ENCODE results near the gene DCTN3. TPM values are rescaled to one million over a fixed set of nuclear protein-coding genes. Genes with fewer than 3 reads are reported as not detected.

The DCTN3 gene
- total and polyA plus RNA-seq, 4 donors, result 39.8 to 86.3 (median 70.3) TPM

- 9 to 13% methylated on average over 40 of the region's 40 CpGs for WGBS, 2 donors
- DNase-seq (peak in 1 of 3 donors; percentile 32), ATAC-seq (ENCODE audit: insufficient read depth, low FRiP score) (no peak)
- Histone ChIP-seq H3K27ac (ENCODE audit: low read depth in 1 of 2, low read length in 1 of 2) (no peak overlapping the region), H3K9me3 (ENCODE audit: control insufficient read depth in 4 of 4, insufficient read depth in 3 of 4, low read length in 3 of 4) (peaks cover 0 to 2% (median 0%) of the 10 kb centered on the region in 4 donors), H3K9ac (ENCODE audit: insufficient read depth in 1 of 2, low read length in 2 of 2) (no peak overlapping the region), H3K4me3 (no peak overlapping the region), H3K27me3 (ENCODE audit: control insufficient read depth in 3 of 3, insufficient read depth in 3 of 3, low read length in 2 of 3) (peaks cover 0 to 54% (median 14%) of the 10 kb centered on the region in 3 donors), H3K4me1 (ENCODE audit: control insufficient read depth in 5 of 5, insufficient read depth in 5 of 5, low read length in 5 of 5) (peaks cover 0 to 59% (median 9%) of the 10 kb centered on the region in 5 donors), H3K36me3 (ENCODE audit: control insufficient read depth in 4 of 4, insufficient read depth in 4 of 4, low read length in 4 of 4) (no peaks in the 10 kb centered on the region)
- TF ChIP-seq CTCF (IDR thresholded peaks at IDR 0.05; ENCODE audit: control extremely low read depth, extremely low read depth), result no peak
Observed at GRCh38 chr9:34590381-34591247, 29.7 kb downstream of the DCTN3 start.

- Histone ChIP-seq H3K9me3 (ENCODE audit: control insufficient read depth in 4 of 4, insufficient read depth in 3 of 4, low read length in 3 of 4) (peaks cover 0 to 4% (median 0%) of the 10 kb centered on the region in 4 donors), H3K4me1 (ENCODE audit: control insufficient read depth in 5 of 5, insufficient read depth in 5 of 5, low read length in 5 of 5) (peaks cover 0 to 64% (median 10%) of the 10 kb centered on the region in 5 donors), H3K27ac (ENCODE audit: low read depth in 1 of 2, low read length in 1 of 2) (no peak within 1 kb of the TSS), H3K36me3 (ENCODE audit: control insufficient read depth in 4 of 4, insufficient read depth in 4 of 4, low read length in 4 of 4) (no peaks in the 10 kb centered on the region), H3K4me3 (no peak within 1 kb of the TSS), H3K27me3 (ENCODE audit: control insufficient read depth in 3 of 3, insufficient read depth in 3 of 3, low read length in 2 of 3) (peaks cover 0 to 57% (median 17%) of the 10 kb centered on the region in 3 donors), H3K9ac (ENCODE audit: insufficient read depth in 1 of 2, low read length in 2 of 2) (no peak within 1 kb of the TSS)
- TF ChIP-seq CTCF (IDR thresholded peaks at IDR 0.05; ENCODE audit: control extremely low read depth, extremely low read depth), result no peak
- peak; percentile 81 to 91 (median 82) for DNase-seq
- WGBS, 2 donors, result 1% methylated on average over 70 to 104 of the region's 104 CpGs
- no peak for ATAC-seq (ENCODE audit: insufficient read depth, low FRiP score)
Observed at GRCh38 chr9:34589636-34590380, 30.5 kb downstream of the DCTN3 start, which contains the start of gene CNTFR. Gene CNTFR, minus strand, starts transcription at chr9:34589724. Its CDS starts 20,743 bp downstream, at chr9:34568981.

- no peak overlapping the region for H3K27ac ChIP-seq (ENCODE audit: low read depth in 1 of 2, low read length in 1 of 2)
- no peak overlapping the region for H3K4me3 ChIP-seq
- H3K27me3 ChIP-seq (ENCODE audit: control insufficient read depth in 3 of 3, insufficient read depth in 3 of 3, low read length in 2 of 3), result peaks cover 0 to 61% (median 13%) of the 10 kb centered on the region in 3 donors
- no peak overlapping the region for H3K9ac ChIP-seq (ENCODE audit: insufficient read depth in 1 of 2, low read length in 2 of 2)
- peaks cover 0 to 4% (median 0%) of the 10 kb centered on the region in 4 donors for H3K9me3 ChIP-seq (ENCODE audit: control insufficient read depth in 4 of 4, insufficient read depth in 3 of 4, low read length in 3 of 4)
- DNase-seq, result peak; percentile 44 to 68 (median 51)
- WGBS, 2 donors, result 2 to 3% methylated on average over 80 to 86 of the region's 86 CpGs
- H3K4me1 ChIP-seq (ENCODE audit: control insufficient read depth in 5 of 5, insufficient read depth in 5 of 5, low read length in 5 of 5), result peaks cover 0 to 67% (median 10%) of the 10 kb centered on the region in 5 donors
- ATAC-seq (ENCODE audit: insufficient read depth, low FRiP score), result no peak
- no peak for TF ChIP-seq CTCF (IDR thresholded peaks at IDR 0.05; ENCODE audit: control extremely low read depth, extremely low read depth)
- H3K36me3 ChIP-seq (ENCODE audit: control insufficient read depth in 4 of 4, insufficient read depth in 4 of 4, low read length in 4 of 4), result no peaks in the 10 kb centered on the region
Observed at GRCh38 chr9:34588671-34589635, 31.3 kb downstream of the DCTN3 start.

Measured in lung (tissue), 12 donors.